ENCODE data around the gene MBNL1. TPM values are rescaled to one million over a fixed set of nuclear protein-coding genes. Genes with fewer than 3 reads are reported as not detected.

The MBNL1 gene
- total RNA-seq, 1 donor from 2014 or later: 719 TPM

- DNase-seq (ENCODE audit: low spot score): peak; percentile 17
Observed at GRCh38 chr3:152443212-152444023, 174.7 kb downstream of the MBNL1 start.

DNA sequence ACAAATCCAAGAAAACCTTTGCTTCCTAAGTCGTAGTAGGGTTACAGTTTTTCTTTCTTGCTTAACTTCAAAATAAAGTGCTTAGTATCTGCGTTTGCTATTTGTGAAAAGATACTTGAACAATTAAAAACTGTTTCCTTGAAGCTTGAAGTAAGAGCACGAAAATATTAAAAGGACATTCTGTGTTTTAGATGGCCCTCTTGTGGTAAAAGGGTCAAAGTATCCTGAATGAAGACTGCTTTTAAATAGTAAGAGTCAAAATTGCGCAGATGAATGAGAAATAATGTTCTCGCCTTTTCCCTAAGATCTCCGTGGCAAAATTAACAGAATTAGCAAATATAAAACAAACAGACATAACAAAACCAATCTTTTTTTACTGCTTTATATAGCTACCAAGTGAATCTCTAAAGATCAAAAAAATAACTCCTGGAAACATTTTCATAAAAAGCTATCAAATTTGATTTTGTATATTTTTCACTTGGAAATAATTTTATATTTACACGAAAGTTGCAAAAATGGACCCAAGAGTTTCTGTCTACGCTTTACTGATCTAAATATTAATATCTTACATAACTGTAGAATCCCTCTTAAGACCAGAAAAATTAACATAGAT is 175.4 kb downstream of the MBNL1 start:
- DNase-seq (ENCODE audit: low spot score): peak; percentile 74

DNA sequence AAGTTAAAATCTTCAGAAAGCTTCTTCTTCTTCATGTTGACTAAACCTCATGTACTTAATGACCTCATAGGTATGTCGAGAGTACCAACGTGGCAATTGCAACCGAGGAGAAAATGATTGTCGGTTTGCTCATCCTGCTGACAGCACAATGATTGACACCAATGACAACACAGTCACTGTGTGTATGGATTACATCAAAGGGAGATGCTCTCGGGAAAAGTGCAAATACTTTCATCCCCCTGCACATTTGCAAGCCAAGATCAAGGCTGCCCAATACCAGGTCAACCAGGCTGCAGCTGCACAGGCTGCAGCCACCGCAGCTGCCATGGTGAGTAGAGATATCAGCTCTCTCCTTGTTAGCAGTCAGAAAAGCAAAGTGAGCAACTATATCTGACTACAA is 176.5 kb downstream of the MBNL1 start:
- no peak for DNase-seq (ENCODE audit: low spot score)

- no peak for DNase-seq (ENCODE audit: low spot score)
Observed at GRCh38 chr3:152446495-152446894, 177.8 kb downstream of the MBNL1 start.

- DNase-seq (ENCODE audit: low spot score): no peak
Observed at GRCh38 chr3:152447511-152447910, 178.8 kb downstream of the MBNL1 start.

DNA sequence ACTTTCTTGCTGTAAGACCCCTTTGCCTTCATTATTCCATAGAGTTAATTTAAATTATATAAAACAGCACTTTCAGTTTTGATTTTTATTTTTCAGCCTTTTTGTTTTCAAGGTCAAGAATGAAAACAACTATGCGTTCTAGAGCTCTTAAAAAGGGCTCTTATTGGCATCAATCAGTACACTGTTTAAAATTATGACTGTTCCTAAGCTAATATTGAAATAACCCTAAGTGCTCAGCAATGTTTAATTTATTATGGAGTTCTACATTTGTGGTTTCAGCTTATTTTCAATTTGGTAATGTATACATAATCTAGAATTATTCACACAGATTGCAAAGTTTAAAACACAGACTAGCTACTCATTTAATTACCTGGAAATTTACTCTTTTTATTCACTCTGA is 179.4 kb downstream of the MBNL1 start:
- no peak for DNase-seq (ENCODE audit: low spot score)

- no peak for DNase-seq (ENCODE audit: low spot score)
Observed at GRCh38 chr3:152452318-152452717, 183.6 kb downstream of the MBNL1 start.

GRCh38 chr3:152454076-152454875 is 185.5 kb downstream of the MBNL1 start:
- peak; percentile 30 for DNase-seq (ENCODE audit: low spot score)

DNA sequence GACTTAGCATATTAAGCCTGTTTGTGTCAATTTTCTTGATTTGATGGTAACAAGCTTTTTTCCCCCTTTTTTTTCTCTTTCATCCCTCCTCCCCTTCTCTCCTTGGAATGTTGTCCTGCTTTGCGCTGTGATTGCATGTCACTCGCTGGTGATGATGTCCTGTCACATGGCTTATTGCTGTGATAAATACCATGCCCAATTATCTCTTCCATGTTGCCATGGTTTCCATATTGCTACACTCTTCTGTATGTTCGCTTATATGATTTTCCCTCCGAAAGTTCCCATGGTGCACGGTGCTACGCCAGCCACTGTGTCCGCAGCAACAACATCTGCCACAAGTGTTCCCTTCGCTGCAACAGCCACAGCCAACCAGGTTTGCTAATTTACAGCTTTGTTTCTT is 187.3 kb downstream of the MBNL1 start:
- DNase-seq (ENCODE audit: low spot score): no peak

GRCh38 chr3:152457500-152458375 is 189.0 kb downstream of the MBNL1 start:
- DNase-seq (ENCODE audit: low spot score): no peak

GRCh38 chr3:152458376-152459117 is 189.8 kb downstream of the MBNL1 start:
- no peak for DNase-seq (ENCODE audit: low spot score)

DNA sequence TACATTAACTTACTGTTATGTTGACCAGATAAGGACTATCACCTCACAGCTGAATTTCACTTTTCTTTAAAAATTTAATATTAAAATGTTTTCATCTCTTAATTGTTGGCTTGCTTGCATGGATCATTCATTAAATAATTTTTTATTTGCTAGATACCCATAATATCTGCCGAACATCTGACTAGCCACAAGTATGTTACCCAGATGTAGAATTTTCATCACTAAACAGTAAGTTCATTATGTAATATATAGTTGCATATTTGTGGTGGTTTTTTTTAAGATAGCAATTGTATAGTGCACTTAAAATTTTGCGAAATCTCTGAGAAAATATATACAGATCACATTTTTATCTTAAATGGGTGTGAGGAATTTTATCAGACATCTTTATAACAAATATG is 190.4 kb downstream of the MBNL1 start:
- DNase-seq (ENCODE audit: low spot score): no peak

DNA sequence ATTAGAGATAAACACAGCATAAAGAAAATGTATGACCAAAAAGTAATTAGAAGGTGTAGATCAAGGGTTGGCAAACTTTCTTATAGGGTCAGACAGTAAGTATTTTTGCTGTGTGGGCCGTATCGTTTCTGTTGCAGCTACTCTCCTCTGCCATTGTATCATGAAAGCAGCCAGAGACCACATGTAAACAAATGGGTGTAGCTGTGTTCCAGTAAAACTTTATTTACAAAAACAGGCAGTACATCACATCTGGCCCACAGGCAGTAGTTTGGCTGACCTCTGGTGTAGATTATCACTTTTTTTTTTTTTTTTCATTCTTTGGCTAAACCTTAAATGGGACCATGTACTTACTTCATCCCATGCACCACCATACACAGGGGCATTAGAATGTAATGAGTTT is 190.8 kb downstream of the MBNL1 start:
- DNase-seq (ENCODE audit: low spot score): no peak

DNA sequence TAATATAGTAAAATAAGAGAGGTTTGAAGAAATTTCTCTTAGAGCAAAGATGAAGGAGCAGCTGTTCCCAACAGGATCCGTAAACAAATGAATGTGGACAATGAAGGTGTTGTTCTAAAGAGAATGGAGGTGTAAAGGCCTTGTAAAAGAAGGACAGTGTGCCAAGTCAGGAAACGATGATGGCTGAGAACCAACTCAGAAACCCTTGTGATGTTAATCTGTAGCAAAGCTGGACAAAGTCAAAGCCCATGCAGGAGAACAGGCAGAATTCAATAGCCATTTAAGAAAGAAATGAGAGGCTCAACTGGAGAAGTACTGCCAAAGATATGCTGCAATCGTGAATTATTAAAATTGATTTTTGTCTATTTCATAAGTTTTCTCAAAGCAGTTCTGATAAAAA is 192.2 kb downstream of the MBNL1 start:
- DNase-seq (ENCODE audit: low spot score): no peak

GRCh38 chr3:152461460-152461859 is 192.7 kb downstream of the MBNL1 start:
- no peak for DNase-seq (ENCODE audit: low spot score)

GRCh38 chr3:152466784-152467183 is 198.1 kb downstream of the MBNL1 start:
- peak; percentile 20 for DNase-seq (ENCODE audit: low spot score)

GRCh38 chr3:152469248-152470025 is 200.7 kb downstream of the MBNL1 start:
- no peak for DNase-seq (ENCODE audit: low spot score)

DNA sequence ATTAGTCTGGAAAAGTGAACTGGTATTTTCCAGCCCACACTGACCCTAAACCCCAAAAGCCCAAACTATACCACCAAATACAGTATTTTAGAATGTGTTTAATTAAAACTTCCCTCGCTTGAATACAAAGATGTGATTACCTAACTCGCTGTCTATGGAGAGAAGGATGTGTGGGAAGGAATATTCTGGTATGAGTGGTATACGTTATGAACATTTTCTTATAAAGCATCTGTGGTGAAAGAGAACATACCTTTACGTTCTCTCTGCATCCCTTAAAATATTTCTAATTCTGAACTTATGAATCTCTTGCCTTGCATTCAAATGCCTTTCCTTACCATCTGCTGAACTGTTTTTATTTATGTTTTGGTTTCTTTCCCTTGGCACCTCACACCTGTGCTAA is 201.4 kb downstream of the MBNL1 start:
- DNase-seq (ENCODE audit: low spot score): no peak

DNA sequence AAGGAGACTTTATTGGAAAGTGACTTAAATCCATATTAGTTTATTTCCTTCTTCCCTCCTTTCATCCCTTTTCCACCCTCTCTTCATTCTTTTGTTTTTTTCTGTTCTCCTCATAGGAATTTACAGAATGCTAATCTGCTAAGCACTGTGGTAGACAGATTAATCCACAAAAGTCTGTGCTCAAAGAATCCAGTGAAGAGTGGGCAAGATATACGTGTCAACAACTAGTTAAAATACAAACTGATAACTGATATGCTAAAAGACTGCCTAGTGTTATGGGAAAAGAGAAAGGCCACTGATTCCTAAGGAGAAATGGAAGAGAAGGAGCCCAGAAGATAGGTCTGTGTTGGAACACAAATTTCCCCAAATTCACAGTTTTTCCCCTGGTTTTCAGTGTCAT is 202.2 kb downstream of the MBNL1 start:
- DNase-seq (ENCODE audit: low spot score): no peak
